Endodermal cell (in vitro differentiated cells): Measurements from ENCODE around the gene PXN. TPM values are rescaled to one million over a fixed set of nuclear protein-coding genes. Genes with fewer than 3 reads are reported as not detected.

ENCODE experiments used
- DNase-seq: peaks from one replicate; pipeline ENCODE4 v3.0.0-alpha.2; 2017
- H3K27ac ChIP-seq: 2 replicates; pipeline ENCODE4 v1.5.1; 2013; ENCODE audit warnings: mild to moderate bottlenecking, low read depth, low read length, moderate library complexity
- H3K27me3 ChIP-seq: 2 replicates; pipeline ENCODE4 v1.6.1; 2013; ENCODE audit warnings: mild to moderate bottlenecking, low read length, moderate library complexity; ENCODE audit not compliant: insufficient read depth, control insufficient read depth, poor library complexity, severe bottlenecking
- H3K36me3 ChIP-seq: 2 replicates; pipeline ENCODE4 v1.7.0; 2013; ENCODE audit warnings: mild to moderate bottlenecking, low read length, moderate library complexity; ENCODE audit not compliant: control insufficient read depth, insufficient read depth
- H3K4me1 ChIP-seq: one replicate; pipeline ENCODE4 v1.7.0; 2013; ENCODE audit warnings: low read length; ENCODE audit not compliant: control insufficient read depth, insufficient read depth
- H3K4me3 ChIP-seq: 2 replicates; pipeline ENCODE4 v1.5.1; 2013; ENCODE audit warnings: mild to moderate bottlenecking, low read length, moderate library complexity
- H3K9ac ChIP-seq: 2 replicates; pipeline ENCODE4 v1.6.1; 2013; ENCODE audit warnings: mild to moderate bottlenecking, low read length, moderate library complexity; ENCODE audit not compliant: poor library complexity, severe bottlenecking; ENCODE audit errors: extremely low read depth
- H3K9me3 ChIP-seq: 2 replicates; pipeline ENCODE4 v1.6.1; 2013; ENCODE audit warnings: mild to moderate bottlenecking, low read length, moderate library complexity; ENCODE audit not compliant: control insufficient read depth
- H3K27ac Mint-ChIP-seq: 2 replicates; pipeline ENCODE4 v1.8.0; 2020; ENCODE audit warnings: mixed read lengths
- H3K27me3 Mint-ChIP-seq: 2 replicates; pipeline ENCODE4 v1.8.0; 2021; ENCODE audit warnings: mild to moderate bottlenecking, mixed read lengths; ENCODE audit not compliant: insufficient read depth
- H3K36me3 Mint-ChIP-seq: 2 replicates; pipeline ENCODE4 v1.8.0; 2020; ENCODE audit warnings: low read depth, mixed read lengths
- H3K4me1 Mint-ChIP-seq: 2 replicates; pipeline ENCODE4 v1.8.0; 2020; ENCODE audit warnings: mixed read lengths
- H3K4me3 Mint-ChIP-seq: 2 replicates; pipeline ENCODE4 v1.8.0; 2020; ENCODE audit warnings: mild to moderate bottlenecking, moderate library complexity, mixed read lengths
- H3K9me3 Mint-ChIP-seq: 2 replicates; pipeline ENCODE4 v1.8.0; 2020; ENCODE audit warnings: mild to moderate bottlenecking, mixed read lengths
- CTCF ChIP-seq: fragments of 200-600 bp; sonication (generic); conservative IDR thresholded peaks from 2 replicates; pipeline ENCODE4 v1.5.0; 2021; ENCODE audit warnings: antibody characterized with exemption, mild to moderate bottlenecking
- WGBS, 2 experiments: methylation state at CpG; one replicate each; pipeline versions ENCODE4 v1.1.5 to v1.1.7; 2013; ENCODE audit warnings: missing lambda C conversion rate in 2 of 2, mixed read lengths in 1 of 2; ENCODE audit not compliant: insufficient coverage in 1 of 2, insufficient read length in 1 of 2; 5-methylcytosine and 5-hydroxymethylcytosine counted together
- total RNA-seq, 2 donors: library from RNA; stranded (reverse); fragmentation: NEBNext Ultra II Directional in 1 of 2; extraction: Animal tissue kit (Norgen Biotek cat#: 25700) in 1 of 2; gene quantifications; 2 replicates in 1 of 2; 3 replicates in 1 of 2; pipeline ENCODE4 v1.2.1, GENCODE V29; 2021

The PXN gene
- total RNA-seq, 2 donors from 2014 or later, result 58.4 to 92.7 TPM

DNA sequence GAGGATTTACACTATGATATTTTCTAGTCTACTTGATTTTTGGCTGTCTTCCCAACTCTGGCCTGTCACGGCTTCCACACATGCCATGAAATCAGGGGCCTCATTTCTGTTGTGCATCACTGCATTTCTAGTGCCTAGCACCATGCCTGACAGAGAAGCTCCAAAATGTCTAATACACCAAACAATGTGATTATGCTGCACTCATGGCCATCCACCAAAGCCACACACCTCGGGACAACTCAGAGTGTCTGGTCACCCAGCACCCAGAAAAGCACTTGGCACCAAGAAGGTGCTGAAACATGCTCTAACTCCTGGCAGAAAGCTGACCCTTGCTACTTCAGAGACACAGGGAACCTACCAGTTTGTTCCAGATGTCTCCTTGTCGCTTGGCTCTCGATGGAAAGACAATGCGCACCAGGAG lies 82.3 kb downstream of the PXN start:
- Histone ChIP-seq H3K9me3 (no peaks in the 10 kb centered on the region), H3K4me1 (no peaks in the 10 kb centered on the region), H3K27me3 (no peaks in the 10 kb centered on the region), H3K36me3 (peaks cover 86% of the 10 kb centered on the region), H3K27ac (no peak overlapping the region), H3K4me3 (no peak overlapping the region), H3K9ac (no peak overlapping the region)
- Mint-ChIP-seq H3K27me3 (no peaks in the 10 kb centered on the region), H3K27ac (no peak overlapping the region), H3K4me3 (no peak overlapping the region), H3K9me3 (no peaks in the 10 kb centered on the region), H3K4me1 (no peaks in the 10 kb centered on the region), H3K36me3 (peaks cover 73% of the 10 kb centered on the region)
- no peak for DNase-seq
- TF ChIP-seq CTCF, result no peak
- WGBS, 2 experiments, result 96 to 100% methylated on average over 5 of the region's 5 CpGs

- Mint-ChIP-seq H3K27ac (peak overlapping the region; percentile 30), H3K36me3 (peaks cover 78% of the 10 kb centered on the region), H3K27me3 (no peaks in the 10 kb centered on the region), H3K4me1 (no peaks in the 10 kb centered on the region), H3K4me3 (no peak overlapping the region), H3K9me3 (no peaks in the 10 kb centered on the region)
- H3K4me3 ChIP-seq, result no peak overlapping the region
- peak; percentile 60 for DNase-seq
- no peaks in the 10 kb centered on the region for H3K27me3 ChIP-seq
- TF ChIP-seq CTCF, result peak; percentile 40
- H3K27ac ChIP-seq, result no peak overlapping the region
- H3K9me3 ChIP-seq, result no peaks in the 10 kb centered on the region
- H3K36me3 ChIP-seq, result peaks cover 87% of the 10 kb centered on the region
- no peak overlapping the region for H3K9ac ChIP-seq
- WGBS, 2 experiments, result 91 to 93% methylated on average over 4 to 8 of the region's 8 CpGs
- no peaks in the 10 kb centered on the region for H3K4me1 ChIP-seq
Measured at GRCh38 chr12:120181991-120182631, 83.4 kb downstream of the PXN start.

GRCh38 chr12:120180975-120181374 lies 84.6 kb downstream of the PXN start:
- Mint-ChIP-seq H3K4me3 (no peak overlapping the region), H3K27me3 (no peaks in the 10 kb centered on the region), H3K36me3 (peaks cover 79% of the 10 kb centered on the region), H3K27ac (no peak overlapping the region), H3K4me1 (no peaks in the 10 kb centered on the region), H3K9me3 (no peaks in the 10 kb centered on the region)
- H3K9me3 ChIP-seq, result no peaks in the 10 kb centered on the region
- no peak overlapping the region for H3K4me3 ChIP-seq
- no peaks in the 10 kb centered on the region for H3K27me3 ChIP-seq
- WGBS, 2 experiments, result 97 to 100% methylated on average over 1 to 6 of the region's 7 CpGs
- no peak for DNase-seq
- H3K4me1 ChIP-seq, result no peaks in the 10 kb centered on the region
- H3K27ac ChIP-seq, result no peak overlapping the region
- H3K9ac ChIP-seq, result no peak overlapping the region
- TF ChIP-seq CTCF, result no peak
- H3K36me3 ChIP-seq, result peaks cover 86% of the 10 kb centered on the region
